ENCODE results near the gene OS9. TPM values are rescaled to one million over a fixed set of nuclear protein-coding genes. Genes with fewer than 3 reads are reported as not detected.
A peak's percentile ranks its signal among the peaks of the same experiment; 100 is the strongest.
"Not testable (repeated sequence)": the region's sequence is repeated elsewhere in the genome, so short reads cannot be mapped to it uniquely, and the experiment has no call there.

Gene OS9
- total RNA-seq, 1 donor from 2014 or later, result 222 TPM

GRCh38 chr12:57698414-57698813, 4.5 kb downstream of the OS9 start:
- no peaks in the 10 kb centered on the region for H3K9me3 Mint-ChIP-seq
- H3K36me3 Mint-ChIP-seq, result peaks cover 52% of the 10 kb centered on the region
- H3K27me3 Mint-ChIP-seq, result no peaks in the 10 kb centered on the region
- H3K27ac Mint-ChIP-seq, result no peak overlapping the region
- DNase-seq (ENCODE audit: extremely low spot score, unreplicated experiment), result no peak
- no peak overlapping the region for H3K4me3 Mint-ChIP-seq
- TF ChIP-seq CTCF (conservative IDR thresholded peaks at IDR 0.05), result no peak
- H3K4me1 Mint-ChIP-seq (ENCODE audit: unreplicated experiment), result no peaks in the 10 kb centered on the region

- TF ChIP-seq CTCF (conservative IDR thresholded peaks at IDR 0.05), result no peak
- Mint-ChIP-seq H3K36me3 (peaks cover 62% of the 10 kb centered on the region), H3K4me1 (ENCODE audit: unreplicated experiment) (no peaks in the 10 kb centered on the region), H3K4me3 (no peak overlapping the region), H3K27me3 (no peaks in the 10 kb centered on the region), H3K9me3 (no peaks in the 10 kb centered on the region), H3K27ac (no peak overlapping the region)
- DNase-seq (ENCODE audit: extremely low spot score, unreplicated experiment), result no peak
These were observed 6.4 kb downstream of the OS9 start for GRCh38 chr12:57700317-57700716.

GRCh38 chr12:57707250-57707649, 13.3 kb downstream of the OS9 start:
- no peak overlapping the region for H3K27ac Mint-ChIP-seq
- peaks cover 29% of the 10 kb centered on the region for H3K36me3 Mint-ChIP-seq
- no peak for DNase-seq (ENCODE audit: extremely low spot score, unreplicated experiment)
- H3K9me3 Mint-ChIP-seq, result no peaks in the 10 kb centered on the region
- TF ChIP-seq CTCF (conservative IDR thresholded peaks at IDR 0.05), result no peak
- no peak overlapping the region for H3K4me3 Mint-ChIP-seq
- no peaks in the 10 kb centered on the region for H3K4me1 Mint-ChIP-seq (ENCODE audit: unreplicated experiment)
- H3K27me3 Mint-ChIP-seq, result no peaks in the 10 kb centered on the region

- no peak for DNase-seq (ENCODE audit: extremely low spot score, unreplicated experiment)
- Mint-ChIP-seq H3K4me3 (no peak overlapping the region), H3K36me3 (peaks cover 20% of the 10 kb centered on the region), H3K9me3 (no peaks in the 10 kb centered on the region), H3K27ac (no peak overlapping the region), H3K27me3 (no peaks in the 10 kb centered on the region), H3K4me1 (ENCODE audit: unreplicated experiment) (no peaks in the 10 kb centered on the region)
- TF ChIP-seq CTCF (conservative IDR thresholded peaks at IDR 0.05), result no peak
These were observed 14.4 kb downstream of the OS9 start for GRCh38 chr12:57708296-57708695.

GRCh38 chr12:57712701-57713100, 18.8 kb downstream of the OS9 start:
- Mint-ChIP-seq H3K27ac (no peak overlapping the region), H3K4me3 (no peak overlapping the region), H3K9me3 (no peaks in the 10 kb centered on the region), H3K27me3 (no peaks in the 10 kb centered on the region), H3K4me1 (ENCODE audit: unreplicated experiment) (no peaks in the 10 kb centered on the region), H3K36me3 (peaks cover 5% of the 10 kb centered on the region)
- peak; percentile 11 for DNase-seq (ENCODE audit: extremely low spot score, unreplicated experiment)
- TF ChIP-seq CTCF (conservative IDR thresholded peaks at IDR 0.05), result no peak

GRCh38 chr12:57713209-57713608, 19.3 kb downstream of the OS9 start:
- no peak for TF ChIP-seq CTCF (conservative IDR thresholded peaks at IDR 0.05)
- Mint-ChIP-seq H3K4me1 (ENCODE audit: unreplicated experiment) (no peaks in the 10 kb centered on the region), H3K4me3 (no peak overlapping the region), H3K27me3 (no peaks in the 10 kb centered on the region), H3K36me3 (peaks cover 9% of the 10 kb centered on the region), H3K9me3 (no peaks in the 10 kb centered on the region), H3K27ac (no peak overlapping the region)
- DNase-seq (ENCODE audit: extremely low spot score, unreplicated experiment), result peak; percentile 22

- not testable (repeated sequence) for H3K27me3 Mint-ChIP-seq; H3K4me3 Mint-ChIP-seq; H3K27ac Mint-ChIP-seq; H3K4me1 Mint-ChIP-seq (ENCODE audit: unreplicated experiment); H3K9me3 Mint-ChIP-seq
- DNase-seq (ENCODE audit: extremely low spot score, unreplicated experiment), result peak; percentile 1
- peaks cover 21% of the 10 kb centered on the region for H3K36me3 Mint-ChIP-seq
These were observed 21.3 kb downstream of the OS9 start for GRCh38 chr12:57715036-57715748.
